Measurements from ENCODE around the gene STK32B.
A peak's percentile ranks its signal among the peaks of the same experiment; 100 is the strongest.

STK32B gene

GRCh38 chr4:5472160-5472591 is 420.9 kb downstream of the STK32B start:
- Histone ChIP-seq H3K36me3 (no peaks in the 10 kb centered on the region), H3K9me3 (ENCODE audit: severe bottlenecking) (no peaks in the 10 kb centered on the region), H3K4me3 (ENCODE audit: low read depth, low read length) (no peak overlapping the region), H3K27me3 (ENCODE audit: insufficient read depth, low read depth, severe bottlenecking) (no peaks in the 10 kb centered on the region), H3K27ac (no peak overlapping the region)
- TF ChIP-seq, protein P1, sequence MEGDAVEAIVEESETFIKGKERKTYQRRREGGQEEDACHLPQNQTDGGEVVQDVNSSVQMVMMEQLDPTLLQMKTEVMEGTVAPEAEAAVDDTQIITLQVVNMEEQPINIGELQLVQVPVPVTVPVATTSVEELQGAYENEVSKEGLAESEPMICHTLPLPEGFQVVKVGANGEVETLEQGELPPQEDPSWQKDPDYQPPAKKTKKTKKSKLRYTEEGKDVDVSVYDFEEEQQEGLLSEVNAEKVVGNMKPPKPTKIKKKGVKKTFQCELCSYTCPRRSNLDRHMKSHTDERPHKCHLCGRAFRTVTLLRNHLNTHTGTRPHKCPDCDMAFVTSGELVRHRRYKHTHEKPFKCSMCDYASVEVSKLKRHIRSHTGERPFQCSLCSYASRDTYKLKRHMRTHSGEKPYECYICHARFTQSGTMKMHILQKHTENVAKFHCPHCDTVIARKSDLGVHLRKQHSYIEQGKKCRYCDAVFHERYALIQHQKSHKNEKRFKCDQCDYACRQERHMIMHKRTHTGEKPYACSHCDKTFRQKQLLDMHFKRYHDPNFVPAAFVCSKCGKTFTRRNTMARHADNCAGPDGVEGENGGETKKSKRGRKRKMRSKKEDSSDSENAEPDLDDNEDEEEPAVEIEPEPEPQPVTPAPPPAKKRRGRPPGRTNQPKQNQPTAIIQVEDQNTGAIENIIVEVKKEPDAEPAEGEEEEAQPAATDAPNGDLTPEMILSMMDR (IDR thresholded peaks at IDR 0.05; ENCODE audit: low read depth, low read length), result no peak
- DNase-seq, result peak; percentile 64

GRCh38 chr4:5473125-5473524 is 421.8 kb downstream of the STK32B start:
- Histone ChIP-seq H3K4me3 (ENCODE audit: low read depth, low read length) (no peak overlapping the region), H3K9me3 (ENCODE audit: severe bottlenecking) (no peaks in the 10 kb centered on the region), H3K36me3 (no peaks in the 10 kb centered on the region), H3K27ac (no peak overlapping the region), H3K27me3 (ENCODE audit: insufficient read depth, low read depth, severe bottlenecking) (no peaks in the 10 kb centered on the region)
- no peak for DNase-seq
- TF ChIP-seq, protein P1 (IDR thresholded peaks at IDR 0.05; ENCODE audit: low read depth, low read length), result no peak

GRCh38 chr4:5474756-5475155 is 423.5 kb downstream of the STK32B start:
- TF ChIP-seq, protein P1 (IDR thresholded peaks at IDR 0.05; ENCODE audit: low read depth, low read length), result no peak
- no peak for DNase-seq
- Histone ChIP-seq H3K9me3 (ENCODE audit: severe bottlenecking) (no peaks in the 10 kb centered on the region), H3K27me3 (ENCODE audit: insufficient read depth, low read depth, severe bottlenecking) (no peaks in the 10 kb centered on the region), H3K4me3 (ENCODE audit: low read depth, low read length) (no peak overlapping the region), H3K36me3 (no peaks in the 10 kb centered on the region), H3K27ac (no peak overlapping the region)

- H3K4me3 ChIP-seq (ENCODE audit: low read depth, low read length), result no peak overlapping the region
- no peak for DNase-seq
- no peaks in the 10 kb centered on the region for H3K36me3 ChIP-seq
- no peaks in the 10 kb centered on the region for H3K9me3 ChIP-seq (ENCODE audit: severe bottlenecking)
- H3K27ac ChIP-seq, result no peak overlapping the region
- TF ChIP-seq, protein P1 (IDR thresholded peaks at IDR 0.05; ENCODE audit: low read depth, low read length), result no peak
- no peaks in the 10 kb centered on the region for H3K27me3 ChIP-seq (ENCODE audit: insufficient read depth, low read depth, severe bottlenecking)
Observed at GRCh38 chr4:5477613-5478012, 426.3 kb downstream of the STK32B start.

GRCh38 chr4:5478169-5478568 is 426.9 kb downstream of the STK32B start:
- TF ChIP-seq, protein P1 (IDR thresholded peaks at IDR 0.05; ENCODE audit: low read depth, low read length), result no peak
- Histone ChIP-seq H3K4me3 (ENCODE audit: low read depth, low read length) (no peak overlapping the region), H3K27ac (no peak overlapping the region), H3K36me3 (no peaks in the 10 kb centered on the region), H3K9me3 (ENCODE audit: severe bottlenecking) (no peaks in the 10 kb centered on the region), H3K27me3 (ENCODE audit: insufficient read depth, low read depth, severe bottlenecking) (no peaks in the 10 kb centered on the region)
- DNase-seq, result no peak

DNA sequence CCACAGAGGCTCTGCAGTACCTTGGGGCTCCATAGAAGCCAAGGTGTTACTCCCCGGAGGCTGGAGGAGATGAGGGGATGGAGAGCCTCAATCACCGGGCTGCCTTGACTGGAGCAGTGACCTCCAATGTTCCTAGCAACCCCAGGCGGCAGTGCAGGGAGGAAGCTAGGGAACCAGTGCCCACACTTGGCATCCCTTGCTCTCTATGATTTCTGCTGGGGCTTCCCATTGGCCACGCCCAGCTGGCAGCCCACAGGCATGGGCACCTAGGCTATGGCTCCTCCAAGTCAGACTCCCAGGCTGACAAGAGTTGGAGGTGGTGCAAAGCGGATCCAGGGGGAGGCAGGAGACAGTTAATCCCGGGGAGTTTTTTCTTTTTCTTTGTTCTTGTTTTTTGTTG is 427.4 kb downstream of the STK32B start:
- Histone ChIP-seq H3K36me3 (no peaks in the 10 kb centered on the region), H3K9me3 (ENCODE audit: severe bottlenecking) (no peaks in the 10 kb centered on the region), H3K4me3 (ENCODE audit: low read depth, low read length) (no peak overlapping the region), H3K27ac (no peak overlapping the region), H3K27me3 (ENCODE audit: insufficient read depth, low read depth, severe bottlenecking) (no peaks in the 10 kb centered on the region)
- TF ChIP-seq, protein P1 (IDR thresholded peaks at IDR 0.05; ENCODE audit: low read depth, low read length), result no peak
- no peak for DNase-seq
